ENCODE measurements around the gene DPEP2NB. TPM values are rescaled to one million over a fixed set of nuclear protein-coding genes. Genes with fewer than 3 reads are reported as not detected.
"Not testable (repeated sequence)": the region's sequence is repeated elsewhere in the genome, so short reads cannot be mapped to it uniquely, and the experiment has no call there.

Gene DPEP2NB
- total and polyA plus RNA-seq, 4 experiments from 2014 or later = not detected

- no peaks in the 10 kb centered on the region for H3K9me3 ChIP-seq (ENCODE audit: control insufficient read depth in 1 of 2, low read length in 2 of 2)
- H3K27me3 ChIP-seq (ENCODE audit: insufficient read depth, low read length) = no peaks in the 10 kb centered on the region
- peaks cover 10 to 33% (median 27%) of the 10 kb centered on the region in 4 donors for H3K4me1 Mint-ChIP-seq
- H3K4me3 Mint-ChIP-seq = peak overlapping the region; percentile 93 to 100 (median 97)
- peak overlapping the region; percentile 91 to 100 (median 99) for H3K27ac Mint-ChIP-seq
- peak overlapping the region; percentile 57 to 87 for H3K4me3 ChIP-seq (ENCODE audit: low read length in 2 of 2)
- intact Hi-C loops (cut with micrococcal nuclease) = loop anchor here (2.0 kb wide), 1 partner anchor 16 kb away; no protein-coding TSS in a partner anchor
- ChIA-PET POLR2A (ENCODE audit: partially characterized antibody) (interaction anchor here (1.0 to 4.9 kb wide), 16 partner anchors 9 to 216 kb away, joined by 3 to 95 read pairs (median 6); partner anchors contain the start of genes DPEP2, PSKH1, PSMB10 and RANBP10), CTCF (ENCODE audit: partially characterized antibody) (interaction anchor here (0.6 to 5.2 kb wide), 10 partner anchors 16 to 206 kb away, joined by 3 to 45 read pairs (median 3); partner anchors contain the start of genes DPEP2 and NRN1L)
- peaks cover 30% of the 10 kb centered on the region for H3K4me1 ChIP-seq (ENCODE audit: insufficient read depth, low read length)
- peak overlapping the region; percentile 84 for H3K27ac ChIP-seq (ENCODE audit: low read depth, low read length)
- H3K36me3 ChIP-seq (ENCODE audit: insufficient read depth, low read length) = peaks cover 12% of the 10 kb centered on the region
- peak in 1 of 5 donors; percentile 42 for DNase-seq
- peaks cover 1 to 2% of the 10 kb centered on the region in 2 donors for H3K27me3 Mint-ChIP-seq
- peaks cover 0 to 2% (median 0%) of the 10 kb centered on the region in 8 donors for H3K9me3 Mint-ChIP-seq
- peaks cover 3 to 16% of the 10 kb centered on the region in 2 donors for H3K36me3 Mint-ChIP-seq
Observed at GRCh38 chr16:68022278-68022727, 6.6 kb upstream of the DPEP2NB start.

- peaks cover 0 to 2% (median 0%) of the 10 kb centered on the region in 8 donors for H3K9me3 Mint-ChIP-seq
- H3K4me1 Mint-ChIP-seq = peaks cover 10 to 33% (median 27%) of the 10 kb centered on the region in 4 donors
- CTCF ChIA-PET (ENCODE audit: partially characterized antibody) = interaction anchor here (0.6 to 5.2 kb wide), 7 partner anchors 15 to 175 kb away, joined by 3 to 45 read pairs (median 3); partner anchors contain the start of gene DPEP2
- no peak for DNase-seq
- Histone ChIP-seq H3K4me1 (ENCODE audit: insufficient read depth, low read length) (peaks cover 30% of the 10 kb centered on the region), H3K27ac (ENCODE audit: low read depth, low read length) (no peak overlapping the region), H3K9me3 (ENCODE audit: control insufficient read depth in 1 of 2, low read length in 2 of 2) (no peaks in the 10 kb centered on the region), H3K36me3 (ENCODE audit: insufficient read depth, low read length) (peaks cover 9% of the 10 kb centered on the region), H3K4me3 (ENCODE audit: low read length in 2 of 2) (peak overlapping the region in 1 of 2 donors; percentile 87), H3K27me3 (ENCODE audit: insufficient read depth, low read length) (no peaks in the 10 kb centered on the region)
- H3K36me3 Mint-ChIP-seq = peaks cover 3 to 16% of the 10 kb centered on the region in 2 donors
- peaks cover 1 to 2% of the 10 kb centered on the region in 2 donors for H3K27me3 Mint-ChIP-seq
- POLR2A ChIA-PET (ENCODE audit: partially characterized antibody) = interaction anchor here (0.6 to 4.9 kb wide), 9 partner anchors 15 to 129 kb away, joined by 3 to 95 read pairs (median 7); partner anchors contain the start of genes DPEP2, PSKH1, PSMB10 and SLC12A4
- intact Hi-C loops (cut with micrococcal nuclease) = no loop called here
- peak overlapping the region; percentile 93 to 100 (median 97) for H3K4me3 Mint-ChIP-seq
- peak overlapping the region in 4 of 7 donors; percentile 41 to 91 (median 59) for H3K27ac Mint-ChIP-seq
Observed at GRCh38 chr16:68021490-68021889, 5.8 kb upstream of the DPEP2NB start.

GRCh38 chr16:68019167-68019680 is 3.5 kb upstream of the DPEP2NB start:
- Histone ChIP-seq H3K27ac (ENCODE audit: low read depth, low read length) (no peak overlapping the region), H3K4me3 (ENCODE audit: low read length in 2 of 2) (no peak overlapping the region), H3K4me1 (ENCODE audit: insufficient read depth, low read length) (peaks cover 26% of the 10 kb centered on the region), H3K27me3 (ENCODE audit: insufficient read depth, low read length) (no peaks in the 10 kb centered on the region), H3K36me3 (ENCODE audit: insufficient read depth, low read length) (peaks cover 9% of the 10 kb centered on the region), H3K9me3 (ENCODE audit: control insufficient read depth in 1 of 2, low read length in 2 of 2) (no peaks in the 10 kb centered on the region)
- Mint-ChIP-seq H3K4me1 (peaks cover 12 to 31% (median 26%) of the 10 kb centered on the region in 4 donors), H3K27ac (peak overlapping the region in 3 of 7 donors; percentile 21 to 72 (median 46)), H3K27me3 (peaks cover 1 to 2% of the 10 kb centered on the region in 2 donors), H3K4me3 (no peak overlapping the region), H3K9me3 (peaks cover 0 to 2% (median 0%) of the 10 kb centered on the region in 8 donors), H3K36me3 (peaks cover 3 to 11% of the 10 kb centered on the region in 2 donors)
- ChIA-PET POLR2A (ENCODE audit: partially characterized antibody) (interaction anchor here (1.1 kb wide), 1 partner anchor 20 kb away, joined by 5 read pairs; the partner anchor contains the start of gene DPEP2), CTCF (ENCODE audit: partially characterized antibody) (interaction anchor here (0.6 to 1.1 kb wide), 3 partner anchors 19 to 22 kb away, joined by 3 read pairs; no protein-coding TSS in a partner anchor)
- intact Hi-C loops (cut with micrococcal nuclease) = no loop called here
- no peak for DNase-seq

- ChIA-PET CTCF (ENCODE audit: partially characterized antibody) (interaction anchor here (1.1 kb wide), 1 partner anchor 15 kb away, joined by 3 read pairs; no protein-coding TSS in a partner anchor), POLR2A (ENCODE audit: partially characterized antibody) (interaction anchor here (1.4 kb wide), 1 partner anchor 9 kb away, joined by 4 read pairs; the partner anchor contains the start of genes DDX28 and DUS2)
- no peak overlapping the region for H3K4me3 Mint-ChIP-seq
- peaks cover 0 to 10% (median 3%) of the 10 kb centered on the region in 4 donors for H3K4me1 Mint-ChIP-seq
- H3K27me3 ChIP-seq (ENCODE audit: insufficient read depth, low read length) = no peaks in the 10 kb centered on the region
- H3K27ac ChIP-seq (ENCODE audit: low read depth, low read length) = no peak overlapping the region
- H3K36me3 ChIP-seq (ENCODE audit: insufficient read depth, low read length) = no peaks in the 10 kb centered on the region
- H3K27me3 Mint-ChIP-seq = no peaks in the 10 kb centered on the region
- H3K4me3 ChIP-seq (ENCODE audit: low read length in 2 of 2) = no peak overlapping the region
- H3K4me1 ChIP-seq (ENCODE audit: insufficient read depth, low read length) = no peaks in the 10 kb centered on the region
- H3K9me3 Mint-ChIP-seq = no peaks in the 10 kb centered on the region
- DNase-seq = no peak
- intact Hi-C loops (cut with micrococcal nuclease) = no loop called here
- peak overlapping the region in 2 of 7 donors; percentile 24 to 46 for H3K27ac Mint-ChIP-seq
- no peaks in the 10 kb centered on the region for H3K9me3 ChIP-seq (ENCODE audit: control insufficient read depth in 1 of 2, low read length in 2 of 2)
- H3K36me3 Mint-ChIP-seq = no peaks in the 10 kb centered on the region
Observed at GRCh38 chr16:68013440-68013839, 2.3 kb downstream of the DPEP2NB start.

- H3K36me3 ChIP-seq (ENCODE audit: insufficient read depth, low read length); H3K4me3 Mint-ChIP-seq; H3K27me3 Mint-ChIP-seq; intact Hi-C loops (cut with micrococcal nuclease); H3K36me3 Mint-ChIP-seq; DNase-seq; H3K27ac ChIP-seq (ENCODE audit: low read depth, low read length); H3K9me3 ChIP-seq (ENCODE audit: control insufficient read depth in 1 of 2, low read length in 2 of 2); H3K27me3 ChIP-seq (ENCODE audit: insufficient read depth, low read length); H3K4me3 ChIP-seq (ENCODE audit: low read length in 2 of 2); H3K9me3 Mint-ChIP-seq: not testable (repeated sequence)
- H3K4me1 ChIP-seq (ENCODE audit: insufficient read depth, low read length) = peaks cover 21% of the 10 kb centered on the region
- POLR2A ChIA-PET (ENCODE audit: partially characterized antibody) = interaction anchor here (1.0 kb wide), 1 partner anchor 9 kb away, joined by 4 read pairs; no protein-coding TSS in a partner anchor
- H3K4me1 Mint-ChIP-seq = peaks cover 15 to 32% (median 18%) of the 10 kb centered on the region in 4 donors
- CTCF ChIA-PET (ENCODE audit: partially characterized antibody) = interaction anchor here (1.4 kb wide), 1 partner anchor 11 kb away, joined by 3 read pairs; the partner anchor contains the start of gene DPEP2
- peak overlapping the region in 3 of 7 donors; percentile 13 to 88 (median 85) for H3K27ac Mint-ChIP-seq
Observed at GRCh38 chr16:68009872-68010271, 5.8 kb downstream of the DPEP2NB start.

GRCh38 chr16:68009157-68009735 is 6.5 kb downstream of the DPEP2NB start:
- DNase-seq = no peak
- no peak overlapping the region for H3K4me3 Mint-ChIP-seq
- Histone ChIP-seq H3K27ac (ENCODE audit: low read depth, low read length) (no peak overlapping the region), H3K4me3 (ENCODE audit: low read length in 2 of 2) (no peak overlapping the region), H3K27me3 (ENCODE audit: insufficient read depth, low read length) (no peaks in the 10 kb centered on the region), H3K9me3 (ENCODE audit: control insufficient read depth in 1 of 2, low read length in 2 of 2) (no peaks in the 10 kb centered on the region), H3K4me1 (ENCODE audit: insufficient read depth, low read length) (peaks cover 26% of the 10 kb centered on the region), H3K36me3 (ENCODE audit: insufficient read depth, low read length) (no peaks in the 10 kb centered on the region)
- H3K4me1 Mint-ChIP-seq = peaks cover 17 to 36% (median 22%) of the 10 kb centered on the region in 4 donors
- intact Hi-C loops (cut with micrococcal nuclease) = no loop called here
- no peaks in the 10 kb centered on the region for H3K27me3 Mint-ChIP-seq
- H3K9me3 Mint-ChIP-seq = no peaks in the 10 kb centered on the region
- H3K27ac Mint-ChIP-seq = peak overlapping the region in 4 of 7 donors; percentile 48 to 85 (median 68)
- H3K36me3 Mint-ChIP-seq = no peaks in the 10 kb centered on the region
- ChIA-PET CTCF (ENCODE audit: partially characterized antibody) (interaction anchor here (1.4 kb wide), 1 partner anchor 10 kb away, joined by 3 read pairs; the partner anchor contains the start of gene DPEP2), POLR2A (ENCODE audit: partially characterized antibody) (interaction anchor here (1.2 to 4.7 kb wide), 2 partner anchors 9 to 13 kb away, joined by 5 to 67 read pairs; partner anchors contain the start of genes DDX28 and DUS2)
